ENCODE results near the gene MCHR2. TPM values are rescaled to one million over a fixed set of nuclear protein-coding genes. Genes with fewer than 3 reads are reported as not detected.

Gene MCHR2, protein sequence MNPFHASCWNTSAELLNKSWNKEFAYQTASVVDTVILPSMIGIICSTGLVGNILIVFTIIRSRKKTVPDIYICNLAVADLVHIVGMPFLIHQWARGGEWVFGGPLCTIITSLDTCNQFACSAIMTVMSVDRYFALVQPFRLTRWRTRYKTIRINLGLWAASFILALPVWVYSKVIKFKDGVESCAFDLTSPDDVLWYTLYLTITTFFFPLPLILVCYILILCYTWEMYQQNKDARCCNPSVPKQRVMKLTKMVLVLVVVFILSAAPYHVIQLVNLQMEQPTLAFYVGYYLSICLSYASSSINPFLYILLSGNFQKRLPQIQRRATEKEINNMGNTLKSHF
- not detected in 5 replicates for total RNA-seq (2022; extraction: Qiagen RNA extraction)

DNA sequence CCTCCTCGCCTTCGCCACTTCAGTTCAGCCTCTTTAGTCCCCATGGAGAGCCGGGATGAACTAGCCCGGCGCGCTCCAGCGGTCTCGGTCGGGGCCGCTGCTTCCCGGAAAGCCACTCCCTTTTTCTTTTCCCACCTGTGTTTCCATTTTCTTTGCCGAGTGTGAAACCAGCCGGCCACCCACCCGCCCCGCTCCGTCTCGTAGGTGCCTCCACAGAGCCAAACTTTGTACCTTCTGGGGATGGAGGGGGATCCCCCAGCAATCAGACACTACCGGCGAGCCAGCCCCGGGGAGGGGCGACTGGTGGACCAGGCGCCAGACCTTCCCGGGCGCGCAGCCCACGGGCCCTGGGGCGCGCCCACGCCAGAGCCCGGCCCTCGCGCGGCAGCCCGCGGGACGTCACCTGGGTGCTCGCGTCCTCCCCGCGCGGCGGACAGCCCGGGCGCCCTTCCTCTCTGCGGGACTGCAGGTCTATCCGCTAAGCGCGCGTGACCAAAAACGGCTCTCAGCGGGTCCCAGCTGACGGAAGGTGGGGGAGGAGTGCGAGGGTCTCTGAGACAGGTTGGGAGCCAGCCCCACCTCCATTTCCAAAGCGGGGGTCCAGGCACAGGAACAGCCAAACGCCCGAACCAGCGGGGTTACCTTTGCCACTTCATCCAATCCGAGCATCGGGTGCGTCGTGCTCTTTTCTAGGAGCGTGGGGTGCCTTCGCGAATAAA lies at the start of gene MCHR2:
Gene MCHR2, minus strand, starts transcription at position 691 of the 719 bp plus-strand sequence. CDS start 38,076 bp downstream, outside the sequence.

Measured in A549 treated with AZD2906 at 1 μM for 4 hours (cell line).